ENCODE data around the gene DLD. TPM values are rescaled to one million over a fixed set of nuclear protein-coding genes. Genes with fewer than 3 reads are reported as not detected.
"Not testable (repeated sequence)": the region's sequence is repeated elsewhere in the genome, so short reads cannot be mapped to it uniquely, and the experiment has no call there.

Gene DLD
- polyA plus RNA-seq, 1 donor (not counting 4 experiments of a cell fraction or from before 2014, with no cell fraction given) = 153 TPM

DNA sequence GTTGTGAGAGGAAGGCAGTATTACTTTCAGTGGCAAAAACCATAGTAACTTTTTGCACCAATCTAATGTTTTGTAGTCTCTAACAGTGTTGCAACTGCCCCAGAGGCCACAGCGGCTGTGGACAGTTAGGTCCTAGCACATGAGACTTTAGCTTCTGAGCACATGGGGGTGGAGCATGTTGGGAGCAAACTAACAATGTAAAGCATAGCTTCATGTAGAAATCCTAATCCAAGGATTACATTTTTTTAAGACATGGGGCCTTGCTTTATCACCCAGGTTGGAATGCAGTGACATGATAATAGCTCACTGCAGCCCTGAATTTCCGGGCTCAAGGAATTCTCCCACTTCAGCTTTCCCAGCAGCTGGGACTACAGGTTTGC, 62.9 kb downstream of the DLD start:
- DNase-seq (ENCODE audit: low read depth, low spot score) = no peak
- no peaks in the 10 kb centered on the region for H3K9me1 ChIP-seq (ENCODE audit: control insufficient read depth, extremely low read depth, insufficient read depth, low read length)
- no peak for FAIRE-seq
- H3K4me1 ChIP-seq (ENCODE audit: control insufficient read depth, extremely low read depth, insufficient read depth, low read length) = peaks cover 32% of the 10 kb centered on the region
- H3K36me3 ChIP-seq (ENCODE audit: control insufficient read depth in 2 of 2, extremely low read depth in 1 of 2, insufficient read depth in 2 of 2, low read length in 2 of 2) = peaks cover 18 to 40% of the 10 kb centered on the region in 2 experiments
- TF ChIP-seq, protein P1, sequence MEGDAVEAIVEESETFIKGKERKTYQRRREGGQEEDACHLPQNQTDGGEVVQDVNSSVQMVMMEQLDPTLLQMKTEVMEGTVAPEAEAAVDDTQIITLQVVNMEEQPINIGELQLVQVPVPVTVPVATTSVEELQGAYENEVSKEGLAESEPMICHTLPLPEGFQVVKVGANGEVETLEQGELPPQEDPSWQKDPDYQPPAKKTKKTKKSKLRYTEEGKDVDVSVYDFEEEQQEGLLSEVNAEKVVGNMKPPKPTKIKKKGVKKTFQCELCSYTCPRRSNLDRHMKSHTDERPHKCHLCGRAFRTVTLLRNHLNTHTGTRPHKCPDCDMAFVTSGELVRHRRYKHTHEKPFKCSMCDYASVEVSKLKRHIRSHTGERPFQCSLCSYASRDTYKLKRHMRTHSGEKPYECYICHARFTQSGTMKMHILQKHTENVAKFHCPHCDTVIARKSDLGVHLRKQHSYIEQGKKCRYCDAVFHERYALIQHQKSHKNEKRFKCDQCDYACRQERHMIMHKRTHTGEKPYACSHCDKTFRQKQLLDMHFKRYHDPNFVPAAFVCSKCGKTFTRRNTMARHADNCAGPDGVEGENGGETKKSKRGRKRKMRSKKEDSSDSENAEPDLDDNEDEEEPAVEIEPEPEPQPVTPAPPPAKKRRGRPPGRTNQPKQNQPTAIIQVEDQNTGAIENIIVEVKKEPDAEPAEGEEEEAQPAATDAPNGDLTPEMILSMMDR (optimal IDR thresholded peaks at IDR 0.05 in 1 of 3, IDR thresholded peaks at IDR 0.05 in 1 of 3, conservative IDR thresholded peaks at IDR 0.05 in 1 of 3; ENCODE audit: extremely low read depth in 1 of 3, insufficient read depth in 2 of 3, low read length in 3 of 3) = no peak
- no peak for TF ChIP-seq EZH2 (IDR thresholded peaks at IDR 0.05; ENCODE audit: low read length)
- no peaks in the 10 kb centered on the region for H3K79me2 ChIP-seq (ENCODE audit: control insufficient read depth, insufficient read depth, low read length)
- H3K27me3 ChIP-seq (ENCODE audit: control insufficient read depth, extremely low read depth, insufficient read depth, low read length) = no peaks in the 10 kb centered on the region
- H3K4me3 ChIP-seq (ENCODE audit: control insufficient read depth in 2 of 3, extremely low read depth in 1 of 3, insufficient read depth in 2 of 3, low read depth in 1 of 3, low read length in 3 of 3) = no peak overlapping the region
- dilution Hi-C loops (cut with MboI; ENCODE audit: extremely low pct_ligation_motif_present, low sequenced_read_pairs) = no loop called here
- no peaks in the 10 kb centered on the region for H4K20me1 ChIP-seq (ENCODE audit: control insufficient read depth, extremely low read depth, insufficient read depth, low read length)
- no peak overlapping the region for H3K4me2 ChIP-seq (ENCODE audit: control insufficient read depth, extremely low read depth, insufficient read depth, low read depth, low read length)
- no peak overlapping the region for H2AFZ ChIP-seq (ENCODE audit: control insufficient read depth, low read length)
- H3K9me3 ChIP-seq (ENCODE audit: control insufficient read depth, low read depth, low read length) = no peaks in the 10 kb centered on the region
- no peak overlapping the region for H3K9ac ChIP-seq (ENCODE audit: control insufficient read depth, extremely low read depth, insufficient read depth, low read length)
- no peak overlapping the region for H3K27ac ChIP-seq (ENCODE audit: control insufficient read depth, insufficient read depth, low read length)

GRCh38 chr7:107955394-107955793, 64.4 kb downstream of the DLD start:
- Histone ChIP-seq H3K27me3 (ENCODE audit: control insufficient read depth, extremely low read depth, insufficient read depth, low read length) (no peaks in the 10 kb centered on the region), H2AFZ (ENCODE audit: control insufficient read depth, low read length) (no peak overlapping the region), H3K27ac (ENCODE audit: control insufficient read depth, insufficient read depth, low read length) (no peak overlapping the region), H3K9ac (ENCODE audit: control insufficient read depth, extremely low read depth, insufficient read depth, low read length) (no peak overlapping the region), H3K9me3 (ENCODE audit: control insufficient read depth, low read depth, low read length) (no peaks in the 10 kb centered on the region), H3K4me2 (ENCODE audit: control insufficient read depth, extremely low read depth, insufficient read depth, low read depth, low read length) (no peak overlapping the region), H3K36me3 (ENCODE audit: control insufficient read depth in 2 of 2, extremely low read depth in 1 of 2, insufficient read depth in 2 of 2, low read length in 2 of 2) (peaks cover 27 to 52% of the 10 kb centered on the region in 2 experiments), H3K9me1 (ENCODE audit: control insufficient read depth, extremely low read depth, insufficient read depth, low read length) (no peaks in the 10 kb centered on the region), H3K4me1 (ENCODE audit: control insufficient read depth, extremely low read depth, insufficient read depth, low read length) (peaks cover 23% of the 10 kb centered on the region), H3K79me2 (ENCODE audit: control insufficient read depth, insufficient read depth, low read length) (no peaks in the 10 kb centered on the region), H4K20me1 (ENCODE audit: control insufficient read depth, extremely low read depth, insufficient read depth, low read length) (no peaks in the 10 kb centered on the region), H3K4me3 (ENCODE audit: control insufficient read depth in 2 of 3, extremely low read depth in 1 of 3, insufficient read depth in 2 of 3, low read depth in 1 of 3, low read length in 3 of 3) (no peak overlapping the region)
- DNase-seq (ENCODE audit: low read depth, low spot score) (no peak), FAIRE-seq (no peak)
- dilution Hi-C loops (cut with MboI; ENCODE audit: extremely low pct_ligation_motif_present, low sequenced_read_pairs) = no loop called here
- no peak for TF ChIP-seq EZH2 (IDR thresholded peaks at IDR 0.05; ENCODE audit: low read length)
- TF ChIP-seq, protein P1 (optimal IDR thresholded peaks at IDR 0.05 in 1 of 3, IDR thresholded peaks at IDR 0.05 in 1 of 3, conservative IDR thresholded peaks at IDR 0.05 in 1 of 3; ENCODE audit: extremely low read depth in 1 of 3, insufficient read depth in 2 of 3, low read length in 3 of 3) = no peak

- H3K27me3 ChIP-seq (ENCODE audit: control insufficient read depth, extremely low read depth, insufficient read depth, low read length); H4K20me1 ChIP-seq (ENCODE audit: control insufficient read depth, extremely low read depth, insufficient read depth, low read length); H2AFZ ChIP-seq (ENCODE audit: control insufficient read depth, low read length); DNase-seq (ENCODE audit: low read depth, low spot score); H3K9ac ChIP-seq (ENCODE audit: control insufficient read depth, extremely low read depth, insufficient read depth, low read length); H3K4me2 ChIP-seq (ENCODE audit: control insufficient read depth, extremely low read depth, insufficient read depth, low read depth, low read length); H3K9me3 ChIP-seq (ENCODE audit: control insufficient read depth, low read depth, low read length); dilution Hi-C loops (cut with MboI; ENCODE audit: extremely low pct_ligation_motif_present, low sequenced_read_pairs); H3K4me3 ChIP-seq (ENCODE audit: control insufficient read depth in 2 of 3, extremely low read depth in 1 of 3, insufficient read depth in 2 of 3, low read depth in 1 of 3, low read length in 3 of 3); H3K79me2 ChIP-seq (ENCODE audit: control insufficient read depth, insufficient read depth, low read length); H3K27ac ChIP-seq (ENCODE audit: control insufficient read depth, insufficient read depth, low read length); H3K9me1 ChIP-seq (ENCODE audit: control insufficient read depth, extremely low read depth, insufficient read depth, low read length); FAIRE-seq: not testable (repeated sequence)
- Histone ChIP-seq H3K36me3 (ENCODE audit: control insufficient read depth in 2 of 2, extremely low read depth in 1 of 2, insufficient read depth in 2 of 2, low read length in 2 of 2) (peaks cover 26 to 46% of the 10 kb centered on the region in 2 experiments), H3K4me1 (ENCODE audit: control insufficient read depth, extremely low read depth, insufficient read depth, low read length) (peaks cover 20% of the 10 kb centered on the region)
Measured at GRCh38 chr7:107956950-107957349, 66.0 kb downstream of the DLD start.
